GDM1 (cell line): ENCODE measurements around the gene XIRP2.
A peak's percentile ranks its signal among the peaks of the same experiment; 100 is the strongest.
"Not testable (repeated sequence)": the region's sequence is repeated elsewhere in the genome, so short reads cannot be mapped to it uniquely, and the experiment has no call there.

ENCODE experiments used
- DNase-seq: peaks from one replicate; lab custom pipeline; 2025; lab: John Stamatoyannopoulos, UW

The XIRP2 gene

DNA sequence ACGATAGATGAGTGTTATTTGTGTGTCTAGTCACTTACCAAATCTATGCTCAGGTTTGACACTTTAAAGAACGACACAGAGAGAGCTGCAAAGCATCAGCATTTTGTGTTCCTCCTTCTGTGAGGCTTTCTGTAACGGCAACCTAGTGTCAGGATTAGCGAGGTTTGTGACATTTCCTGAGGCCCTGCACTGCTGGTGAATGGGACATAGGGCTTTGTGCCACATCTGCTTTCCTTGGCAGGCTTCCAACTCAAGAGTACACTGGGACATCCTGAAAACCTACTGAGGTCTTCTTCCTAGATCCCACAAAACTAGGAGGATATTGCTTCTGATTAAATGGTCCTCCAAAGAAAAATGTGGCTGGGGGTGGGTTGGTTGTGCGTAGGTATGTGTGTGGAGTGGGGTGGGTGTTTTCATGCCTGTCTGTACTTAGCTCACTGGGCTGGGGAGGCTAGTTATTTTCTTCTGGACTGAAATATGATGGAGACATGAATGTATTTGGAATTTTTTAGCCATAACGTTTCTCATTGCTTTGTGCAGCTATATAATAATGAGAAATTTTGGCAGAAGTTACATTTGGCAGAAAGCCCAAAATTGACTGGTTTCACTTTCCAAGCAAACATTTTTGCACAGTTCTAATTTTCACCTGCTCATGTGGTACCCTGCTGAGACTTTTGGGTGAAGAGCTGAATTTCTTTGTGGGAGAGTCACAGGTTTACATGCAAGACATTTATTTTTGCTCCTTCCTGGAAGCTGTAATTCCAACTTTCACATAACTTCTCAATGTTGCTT lies 308.4 kb downstream of the XIRP2 start:
- peak; percentile 79 for DNase-seq

- no peak for DNase-seq
Observed at GRCh38 chr2:167198009-167198408, 309.7 kb downstream of the XIRP2 start.

GRCh38 chr2:167198576-167198975 lies 310.3 kb downstream of the XIRP2 start:
- DNase-seq = no peak

GRCh38 chr2:167200019-167200418 lies 311.7 kb downstream of the XIRP2 start:
- no peak for DNase-seq

DNA sequence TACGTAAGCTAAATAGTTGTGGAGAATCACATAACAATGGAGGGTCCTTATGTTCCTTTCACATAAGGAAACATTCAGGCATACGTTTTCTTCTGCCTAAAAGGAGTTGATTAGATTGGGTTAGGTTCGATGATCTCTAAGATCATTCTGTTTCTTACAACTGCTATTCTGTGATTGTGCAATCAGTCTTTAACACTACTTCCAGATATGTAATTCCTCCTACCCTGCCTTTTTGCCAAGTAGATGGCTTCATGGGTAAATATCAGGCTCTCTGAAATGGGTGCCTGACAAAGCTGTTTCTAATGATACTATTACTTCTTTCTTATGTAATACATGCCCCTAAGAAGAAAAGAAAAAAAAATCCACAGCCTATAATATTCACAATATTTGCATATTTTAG lies 321.5 kb downstream of the XIRP2 start:
- DNase-seq = no peak

DNA sequence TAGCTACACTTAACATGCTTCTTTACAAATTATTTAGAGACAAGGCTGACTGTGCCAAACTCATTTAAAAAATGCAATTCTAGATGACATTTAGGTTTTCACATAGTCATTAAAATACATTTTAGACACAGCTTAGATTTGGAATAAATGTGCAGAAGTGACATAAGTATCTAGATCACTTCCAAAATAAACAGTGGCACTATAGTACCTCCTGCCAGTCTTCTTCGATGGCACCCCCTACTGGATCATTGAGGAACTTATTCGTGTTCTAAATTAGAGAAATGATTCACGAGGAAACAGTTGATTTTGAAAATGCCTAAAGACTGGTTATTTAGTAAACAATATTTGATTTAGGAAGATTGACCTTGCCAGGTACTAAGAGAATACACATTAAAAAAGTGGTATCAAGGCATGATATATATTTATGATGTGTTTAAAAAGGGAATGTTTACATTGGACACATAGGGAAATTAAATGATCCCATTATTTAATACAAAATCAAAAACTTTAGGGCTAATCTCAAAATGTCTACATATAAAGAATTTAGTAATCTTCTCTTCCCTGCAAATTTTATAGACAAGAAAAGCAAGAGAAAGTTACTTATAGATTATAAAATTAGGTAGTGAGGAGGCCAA lies 323.9 kb downstream of the XIRP2 start:
- peak; percentile 25 for DNase-seq

GRCh38 chr2:167215595-167215994 lies 327.3 kb downstream of the XIRP2 start:
- no peak for DNase-seq

GRCh38 chr2:167237478-167237877 lies 349.2 kb downstream of the XIRP2 start:
- DNase-seq = no peak

- no peak for DNase-seq
Observed at GRCh38 chr2:167240671-167241070, 352.4 kb downstream of the XIRP2 start.

DNA sequence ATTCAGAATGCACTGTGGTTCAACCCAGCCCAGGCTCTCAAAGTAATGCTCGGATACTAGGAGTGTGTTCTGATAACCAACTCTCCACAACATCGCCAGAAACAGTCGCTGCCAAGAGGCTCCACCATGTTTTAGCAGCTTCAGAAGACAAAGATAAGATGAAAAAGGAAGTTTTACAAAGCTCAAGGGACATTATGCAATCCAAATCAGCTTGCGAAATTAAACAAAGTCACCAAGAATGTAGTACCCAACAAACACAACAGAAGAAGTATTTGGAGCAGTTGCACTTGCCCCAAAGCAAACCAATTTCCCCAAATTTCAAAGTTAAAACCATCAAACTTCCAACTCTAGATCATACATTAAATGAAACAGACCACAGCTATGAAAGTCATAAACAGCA lies 360.9 kb downstream of the XIRP2 start:
- DNase-seq = no peak

DNA sequence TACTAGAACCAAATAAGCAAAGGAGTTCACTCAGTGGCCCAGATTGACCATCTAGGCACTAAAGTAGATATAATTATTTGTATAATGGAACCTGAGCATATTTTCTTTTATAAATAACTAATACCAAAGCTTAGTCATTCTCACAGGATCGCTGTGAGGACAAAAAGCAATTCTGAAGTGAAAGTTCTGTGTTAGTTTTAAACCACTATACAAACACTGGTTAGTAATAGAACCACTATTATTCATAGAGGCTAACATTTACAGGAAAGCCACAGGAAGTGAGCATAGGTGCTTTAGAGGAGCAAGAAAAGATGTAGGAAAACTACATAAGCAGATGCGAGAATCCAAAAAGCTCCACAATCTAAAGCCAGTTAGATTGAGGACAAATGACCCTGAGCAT lies 364.7 kb downstream of the XIRP2 start:
- no peak for DNase-seq

DNA sequence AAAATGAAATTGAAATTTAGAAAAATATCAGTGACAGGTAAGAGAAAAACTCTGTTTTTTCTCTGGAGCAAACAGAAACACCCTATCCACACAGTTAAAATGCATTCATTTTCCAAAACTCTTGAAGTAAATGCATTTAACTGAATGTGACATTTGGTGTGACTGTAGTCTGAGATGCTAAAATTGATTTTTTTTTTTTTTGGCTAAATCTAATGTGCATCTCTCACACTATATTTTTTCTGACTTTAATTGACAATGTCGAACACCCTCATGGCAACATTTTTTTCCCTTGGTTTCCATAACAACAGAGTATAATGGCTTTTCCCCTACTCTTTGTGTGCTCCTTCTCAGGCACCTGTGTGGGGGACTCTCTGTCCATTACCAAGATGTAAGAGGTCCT lies 366.4 kb downstream of the XIRP2 start:
- DNase-seq = no peak

GRCh38 chr2:167258712-167259111 lies 370.4 kb downstream of the XIRP2 start:
- no peak for DNase-seq

GRCh38 chr2:167264380-167264779 lies 376.1 kb downstream of the XIRP2 start:
- no peak for DNase-seq

- DNase-seq = no peak
Observed at GRCh38 chr2:167265004-167265403, 376.7 kb downstream of the XIRP2 start.

- DNase-seq = no peak
Observed at GRCh38 chr2:167265722-167266121, 377.4 kb downstream of the XIRP2 start.

DNA sequence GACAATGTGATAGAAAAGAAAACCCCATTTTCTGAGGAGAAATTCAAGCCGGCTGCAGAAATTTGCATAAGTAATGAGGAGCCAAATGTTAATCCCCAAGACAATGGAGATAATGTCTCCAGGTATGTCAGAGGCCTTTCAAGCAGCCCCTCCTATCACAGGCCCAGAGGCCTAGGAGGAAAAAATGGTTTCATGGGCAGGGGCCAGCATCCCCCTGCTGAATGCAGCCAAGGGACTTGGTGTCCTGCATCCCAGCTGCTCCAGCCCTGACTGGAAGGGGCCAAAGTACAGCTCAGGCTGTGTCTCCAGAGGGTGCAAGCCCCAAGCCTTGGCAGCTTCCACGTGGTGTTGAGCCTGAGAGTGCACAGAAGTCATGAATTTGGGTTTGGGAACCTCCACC lies 380.0 kb downstream of the XIRP2 start:
- DNase-seq = not testable (repeated sequence)

GRCh38 chr2:167271932-167272331 lies 383.7 kb downstream of the XIRP2 start:
- no peak for DNase-seq

- DNase-seq = no peak
Observed at GRCh38 chr2:167275046-167275445, 386.8 kb downstream of the XIRP2 start.

DNA sequence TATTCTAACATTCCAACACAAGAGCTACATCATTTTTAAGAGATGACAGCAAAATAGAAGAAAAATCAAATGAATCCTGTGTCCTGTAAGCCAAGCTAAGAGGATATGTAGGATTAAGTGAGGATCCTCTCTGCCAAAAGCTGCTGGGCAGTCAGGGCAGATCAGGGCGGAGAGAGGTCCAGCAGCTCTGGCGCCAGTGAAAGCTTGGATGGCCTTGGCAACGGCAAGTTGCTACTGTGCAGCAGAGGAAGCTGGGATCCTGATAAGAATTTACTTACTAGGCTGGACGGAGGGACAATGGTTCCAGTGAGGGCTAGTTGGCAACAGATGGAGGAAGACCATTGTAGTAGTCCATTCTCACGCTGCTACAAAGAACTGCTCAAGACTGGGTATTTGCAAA lies 391.5 kb downstream of the XIRP2 start:
- no peak for DNase-seq

DNA sequence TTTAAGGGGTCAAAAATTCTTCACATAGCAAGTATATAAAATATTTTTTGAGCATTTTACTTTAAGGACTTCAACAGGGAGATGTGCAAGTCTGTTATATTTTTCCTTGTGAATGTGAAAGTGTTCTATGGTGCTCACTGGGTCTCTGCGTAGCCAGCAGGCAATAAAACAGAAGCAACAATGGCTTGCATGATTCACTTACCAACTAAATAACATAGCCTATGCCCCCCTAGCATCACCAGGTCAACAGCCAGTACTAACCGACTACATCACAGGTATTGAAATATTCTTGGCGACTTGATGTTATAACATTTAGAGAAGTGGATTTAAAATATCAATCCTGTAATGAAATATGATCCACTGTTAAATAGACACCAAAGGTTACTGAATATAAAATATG lies 398.9 kb downstream of the XIRP2 start:
- no peak for DNase-seq

DNA sequence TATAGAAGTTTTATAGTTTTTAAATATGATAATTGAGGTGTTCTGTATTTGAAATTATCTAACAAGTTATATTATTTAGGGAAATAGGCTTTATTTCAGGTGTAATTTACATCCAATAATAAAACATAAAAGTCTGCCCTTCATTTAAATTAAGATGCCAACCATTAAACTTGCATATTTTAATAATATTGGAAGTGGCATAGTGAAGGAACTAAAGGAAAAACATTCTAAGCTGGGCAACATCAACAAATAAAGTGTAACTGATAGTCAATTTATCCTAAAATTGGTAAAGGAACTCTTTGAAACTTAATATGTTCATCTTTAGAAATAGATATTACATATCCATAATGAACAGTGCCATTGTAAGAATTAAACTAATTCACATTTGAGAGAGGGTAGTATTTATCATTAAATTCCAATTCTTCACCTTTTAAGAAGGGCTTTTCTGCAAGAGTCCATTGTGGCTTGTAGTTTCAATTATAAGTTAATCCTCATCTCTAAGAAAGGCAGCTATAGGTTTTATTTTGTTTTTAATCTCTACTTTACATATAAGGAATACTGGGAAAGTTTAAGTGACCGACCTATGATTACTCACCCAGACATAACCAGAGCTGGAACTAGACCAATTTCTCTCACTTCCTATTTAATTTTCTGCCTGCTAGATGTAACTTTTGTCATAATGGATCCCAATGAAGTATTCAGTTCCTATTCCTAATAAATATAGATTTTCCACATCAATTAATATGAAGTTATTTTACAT lies 401.6 kb downstream of the XIRP2 start:
- no peak for DNase-seq
